GM23338 (cell line): Measurements from ENCODE around the gene OR2AJ1. TPM values are rescaled to one million over a fixed set of nuclear protein-coding genes. Genes with fewer than 3 reads are reported as not detected.

Experiments
- ATAC-seq: fragments of 200-7000 bp; cut with Tn5 transposase; 3 replicates; pipeline ENCODE4 v1.9.1; 2020
- DNase-seq: peaks from one replicate; pipeline ENCODE4 v3.0.0-alpha.2; 2015; ENCODE audit warnings: low spot score
- H2AFZ ChIP-seq: fragments of 200-600 bp; sonication (generic); 2 replicates; pipeline ENCODE4 v1.8.0; 2016; ENCODE audit warnings: antibody characterized with exemption, mild to moderate bottlenecking, moderate library complexity
- H3F3A ChIP-seq: fragments of 200-600 bp; sonication (generic); replicated peaks from 2 replicates; pipeline ENCODE4 v1.8.0; 2017; ENCODE audit warnings: antibody characterized with exemption, mixed run types, low read depth
- H3K27ac ChIP-seq: fragments of 200-600 bp; sonication (generic); 2 replicates; pipeline ENCODE4 v1.6.1; 2016; ENCODE audit warnings: low read depth
- H3K27me3 ChIP-seq: fragments of 200-600 bp; sonication (generic); 2 replicates; pipeline ENCODE4 v1.8.0; 2016; ENCODE audit warnings: mild to moderate bottlenecking, mixed run types, moderate library complexity; ENCODE audit not compliant: insufficient read depth
- H3K36me3 ChIP-seq: fragments of 200-600 bp; sonication (generic); 2 replicates; pipeline ENCODE4 v1.8.0; 2016; ENCODE audit warnings: mild to moderate bottlenecking; ENCODE audit not compliant: insufficient read depth
- H3K4me1 ChIP-seq: fragments of 200-600 bp; sonication (generic); 2 replicates; pipeline ENCODE4 v1.8.0; 2016; ENCODE audit warnings: mild to moderate bottlenecking, moderate library complexity; ENCODE audit not compliant: insufficient read depth
- H3K4me2 ChIP-seq: fragments of 200-600 bp; sonication (generic); 2 replicates; pipeline ENCODE4 v1.7.1; 2017; ENCODE audit warnings: mixed run types
- H3K4me3 ChIP-seq: fragments of 200-600 bp; sonication (generic); 2 replicates; pipeline ENCODE4 v1.6.1; 2016; ENCODE audit warnings: mixed run types
- H3K79me2 ChIP-seq: fragments of 200-600 bp; sonication (generic); replicated peaks from 2 replicates; pipeline ENCODE4 v1.8.0; 2017; ENCODE audit warnings: mild to moderate bottlenecking; ENCODE audit not compliant: insufficient read depth
- H3K9me2 ChIP-seq: fragments of 200-600 bp; sonication (generic); 2 replicates; pipeline ENCODE4 v1.8.0; 2017; ENCODE audit not compliant: insufficient read depth
- H4K20me1 ChIP-seq: fragments of 200-600 bp; sonication (generic); replicated peaks from 2 replicates; pipeline ENCODE4 v1.8.0; 2017; ENCODE audit warnings: mild to moderate bottlenecking; ENCODE audit not compliant: insufficient read depth
- H3K27ac Mint-ChIP-seq: 2 replicates; pipeline ENCODE4 v1.8.0; 2020; ENCODE audit warnings: inconsistent platforms, mild to moderate bottlenecking, moderate library complexity, mixed read lengths
- H3K27me3 Mint-ChIP-seq: 3 replicates; pipeline ENCODE4 v1.8.0; 2022; ENCODE audit warnings: low read depth, mild to moderate bottlenecking, moderate library complexity, mixed read lengths, inconsistent platforms; ENCODE audit not compliant: insufficient read depth, poor library complexity
- H3K36me3 Mint-ChIP-seq: 3 replicates; pipeline ENCODE4 v1.8.0; 2021; ENCODE audit warnings: low read depth, mild to moderate bottlenecking, inconsistent platforms, moderate library complexity, mixed read lengths
- H3K4me1 Mint-ChIP-seq: 3 replicates; pipeline ENCODE4 v1.8.0; 2020; ENCODE audit warnings: mild to moderate bottlenecking, inconsistent platforms, mixed read lengths
- H3K4me3 Mint-ChIP-seq: 3 replicates; pipeline ENCODE4 v1.8.0; 2021; ENCODE audit warnings: moderate library complexity, mild to moderate bottlenecking, inconsistent platforms, mixed read lengths
- H3K9me3 Mint-ChIP-seq: 3 replicates; pipeline ENCODE4 v1.8.0; 2020; ENCODE audit warnings: moderate library complexity, mild to moderate bottlenecking, inconsistent platforms, mixed read lengths
- CREB1 ChIP-seq: fragments of 250-450 bp; sonication (Bioruptor Pico); IDR thresholded peaks from 2 replicates; pipeline ENCODE4 v1.5.0; 2020; ENCODE audit warnings: low read depth, mild to moderate bottlenecking, moderate library complexity
- CTCF ChIP-seq, 2 experiments: fragments of 200-600 bp in 1 of 2; sonication (generic) in 1 of 2; conservative IDR thresholded peaks; 2 replicates each; pipeline versions ENCODE4 v1.5.1 to v1.6.1; 2016 to 2017; ENCODE audit warnings: antibody characterized with exemption in 2 of 2, low read depth in 2 of 2, mild to moderate bottlenecking in 2 of 2, moderate library complexity in 1 of 2
- ETS1 ChIP-seq: IDR thresholded peaks from 2 replicates; pipeline ENCODE4 v1.6.1; 2016; ENCODE audit warnings: antibody characterized with exemption
- EZH2 ChIP-seq: fragments of 200-600 bp; sonication (generic); IDR thresholded peaks from one replicate; pipeline ENCODE4 v1.8.0; 2017; ENCODE audit warnings: antibody characterized with exemption, mild to moderate bottlenecking, low read depth; ENCODE audit not compliant: unreplicated experiment
- EZH2phosphoT487 ChIP-seq: fragments of 200-600 bp; sonication (generic); IDR thresholded peaks from one replicate; pipeline ENCODE4 v1.8.1; 2018; ENCODE audit warnings: antibody characterized with exemption; ENCODE audit not compliant: unreplicated experiment
- JUNB ChIP-seq: IDR thresholded peaks from one replicate; pipeline ENCODE4 v1.6.1; 2016; ENCODE audit warnings: antibody characterized with exemption; ENCODE audit not compliant: unreplicated experiment
- NANOG ChIP-seq: IDR thresholded peaks from 2 replicates; pipeline ENCODE4 v1.6.1; 2016; ENCODE audit warnings: antibody characterized with exemption, borderline replicate concordance
- POLR2AphosphoS5 ChIP-seq: IDR thresholded peaks from 2 replicates; pipeline ENCODE4 v1.6.1; 2016; ENCODE audit warnings: antibody characterized with exemption, low read depth
- REST ChIP-seq: IDR thresholded peaks from one replicate; pipeline ENCODE4 v1.6.1; 2018; ENCODE audit warnings: antibody characterized with exemption; ENCODE audit not compliant: unreplicated experiment
- STAT1 ChIP-seq: IDR thresholded peaks from one replicate; pipeline ENCODE4 v1.6.1; 2016; ENCODE audit warnings: antibody characterized with exemption; ENCODE audit not compliant: unreplicated experiment
- ZNF114 ChIP-seq: fragments of 250-450 bp; sonication (Bioruptor Pico); IDR thresholded peaks from 2 replicates; pipeline ENCODE4 v1.5.0; 2020; ENCODE audit warnings: mild to moderate bottlenecking, moderate library complexity
- ZNF331 ChIP-seq: fragments of 250-450 bp; sonication (Bioruptor Pico); IDR thresholded peaks from 2 replicates; pipeline ENCODE4 v1.5.0; 2020; ENCODE audit warnings: low read depth, mild to moderate bottlenecking, moderate library complexity
- ZNF462 ChIP-seq: fragments of 250-450 bp; sonication (Bioruptor Pico); IDR thresholded peaks from 2 replicates; pipeline ENCODE4 v1.5.0; 2020; ENCODE audit warnings: mild to moderate bottlenecking, moderate library complexity
- polyA plus RNA-seq: library from polyadenylated mRNA; unstranded; fragments of >200 nt; fragmentation: Nextera tagmentation; extraction: Ambion mirVana; gene quantifications from 2 replicates; pipeline ENCODE4 v1.2.1, GENCODE V29; 2016
- total RNA-seq: library from RNA; depleted of rRNA; stranded (reverse); fragments of >200 nt; shearing (Covaris generic); gene quantifications from 2 replicates; pipeline ENCODE4 v1.2.3, GENCODE V29; 2014

OR2AJ1 gene
- total and polyA plus RNA-seq, 2 experiments from 2014 or later = not detected

- H3K27ac Mint-ChIP-seq = no peak overlapping the region
- H3K27me3 ChIP-seq = no peaks in the 10 kb centered on the region
- no peaks in the 10 kb centered on the region for H3F3A ChIP-seq
- H3K4me1 Mint-ChIP-seq = no peaks in the 10 kb centered on the region
- no peak overlapping the region for H3K4me3 Mint-ChIP-seq
- H3K9me2 ChIP-seq = no peaks in the 10 kb centered on the region
- H3K36me3 Mint-ChIP-seq = peaks cover 18% of the 10 kb centered on the region
- no peak for DNase-seq
- H3K4me3 ChIP-seq = no peak overlapping the region
- H3K27me3 Mint-ChIP-seq = peaks cover 3% of the 10 kb centered on the region
- no peaks in the 10 kb centered on the region for H3K4me1 ChIP-seq
- H3K9me3 Mint-ChIP-seq = peaks cover 65% of the 10 kb centered on the region
- H3K27ac ChIP-seq = no peak overlapping the region
- ATAC-seq = no peak
- H3K4me2 ChIP-seq = no peak overlapping the region
- no peak overlapping the region for H2AFZ ChIP-seq
- no peaks in the 10 kb centered on the region for H3K79me2 ChIP-seq
- no peaks in the 10 kb centered on the region for H3K36me3 ChIP-seq
- no peaks in the 10 kb centered on the region for H4K20me1 ChIP-seq
- TF ChIP-seq ZNF114 (CRISPR knock-in tag) = no peak
- no peak for TF ChIP-seq ZNF462 (CRISPR knock-in tag)
- no peak for TF ChIP-seq CREB1
- TF ChIP-seq JUNB = no peak
- TF ChIP-seq EZH2phosphoT487 = no peak
- TF ChIP-seq ZNF331 (CRISPR knock-in tag) = no peak
- no peak for TF ChIP-seq NANOG
- no peak for TF ChIP-seq STAT1
- no peak for TF ChIP-seq CTCF (conservative IDR thresholded peaks at IDR 0.05; ENCODE audit: low read depth in 2 of 2)
- TF ChIP-seq REST = no peak
- TF ChIP-seq POLR2AphosphoS5 = no peak
- TF ChIP-seq EZH2 = no peak
- no peak for TF ChIP-seq ETS1
These were observed 11.1 kb downstream of the OR2AJ1 start for GRCh38 chr1:247935781-247936180.
